Mammary epithelial cell (primary cell): ENCODE measurements around the gene YARS1.

Source experiments
- EZH2 ChIP-seq: IDR thresholded peaks from 2 replicates; pipeline ENCODE4 v1.6.1; 2012; ENCODE audit warnings: low read length, inconsistent platforms, borderline replicate concordance
- TF ChIP-seq, protein P1 (sequence below), 2 donors: IDR thresholded peaks in 1 of 2; conservative IDR thresholded peaks in 1 of 2; 2 replicates each; pipeline ENCODE4 v1.5.1; 2011 to 2012; ENCODE audit warnings: inconsistent platforms in 2 of 2, low read length in 2 of 2, mild to moderate bottlenecking in 2 of 2, control low read depth in 1 of 2, low read depth in 1 of 2; ENCODE audit not compliant: insufficient read depth in 1 of 2; ENCODE audit errors: extremely low read depth in 1 of 2

DNA sequence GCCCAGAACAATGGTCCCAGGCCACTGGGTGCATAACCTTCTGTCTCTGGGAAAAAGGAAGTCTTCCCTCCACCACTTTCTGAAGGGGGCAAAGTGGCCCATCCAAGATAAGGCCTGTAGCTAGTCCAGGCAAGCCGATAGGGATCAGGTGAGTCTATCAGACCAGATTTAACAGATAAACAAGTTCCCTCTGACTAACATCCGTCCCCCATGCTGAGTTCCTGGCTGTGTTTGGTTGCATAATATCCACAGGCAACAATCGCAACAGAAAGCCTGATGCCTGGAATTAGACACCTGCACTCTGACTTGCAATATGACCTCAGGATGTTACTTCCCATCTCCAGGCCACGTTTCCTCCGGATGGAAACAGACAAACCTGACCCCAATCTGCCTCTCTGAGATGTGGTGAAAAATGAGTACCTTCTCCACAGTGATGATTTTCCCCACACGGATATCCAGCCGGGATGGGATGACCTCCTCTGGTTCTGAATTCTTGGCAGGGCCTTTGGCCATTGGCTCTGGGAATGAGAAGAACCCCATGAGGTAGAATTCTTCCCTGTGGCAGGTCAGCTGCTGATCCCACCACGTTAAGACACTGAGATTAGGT lies 36.4 kb downstream of the YARS1 start:
- TF ChIP-seq, protein P1, sequence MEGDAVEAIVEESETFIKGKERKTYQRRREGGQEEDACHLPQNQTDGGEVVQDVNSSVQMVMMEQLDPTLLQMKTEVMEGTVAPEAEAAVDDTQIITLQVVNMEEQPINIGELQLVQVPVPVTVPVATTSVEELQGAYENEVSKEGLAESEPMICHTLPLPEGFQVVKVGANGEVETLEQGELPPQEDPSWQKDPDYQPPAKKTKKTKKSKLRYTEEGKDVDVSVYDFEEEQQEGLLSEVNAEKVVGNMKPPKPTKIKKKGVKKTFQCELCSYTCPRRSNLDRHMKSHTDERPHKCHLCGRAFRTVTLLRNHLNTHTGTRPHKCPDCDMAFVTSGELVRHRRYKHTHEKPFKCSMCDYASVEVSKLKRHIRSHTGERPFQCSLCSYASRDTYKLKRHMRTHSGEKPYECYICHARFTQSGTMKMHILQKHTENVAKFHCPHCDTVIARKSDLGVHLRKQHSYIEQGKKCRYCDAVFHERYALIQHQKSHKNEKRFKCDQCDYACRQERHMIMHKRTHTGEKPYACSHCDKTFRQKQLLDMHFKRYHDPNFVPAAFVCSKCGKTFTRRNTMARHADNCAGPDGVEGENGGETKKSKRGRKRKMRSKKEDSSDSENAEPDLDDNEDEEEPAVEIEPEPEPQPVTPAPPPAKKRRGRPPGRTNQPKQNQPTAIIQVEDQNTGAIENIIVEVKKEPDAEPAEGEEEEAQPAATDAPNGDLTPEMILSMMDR (conservative IDR thresholded peaks at IDR 0.05 in 1 of 2, IDR thresholded peaks at IDR 0.05 in 1 of 2; ENCODE audit: extremely low read depth in 1 of 2, insufficient read depth in 1 of 2, low read depth in 1 of 2, low read length in 2 of 2), result no peak
- no peak for TF ChIP-seq EZH2
